Anterior cingulate cortex (tissue), 58 donors: Measurements from ENCODE around the gene C9orf78.

Experiments
- DNase-seq, 58 donors: peaks; one replicate each; lab custom pipeline; 2025; lab: John Stamatoyannopoulos, UW

C9orf78 gene

GRCh38 chr9:129848712-129849441, 13.8 kb upstream of the C9orf78 start:
- no peak for DNase-seq

- no peak for DNase-seq
These were observed 10.3 kb upstream of the C9orf78 start for GRCh38 chr9:129845373-129845772.

GRCh38 chr9:129841071-129841470, 6.0 kb upstream of the C9orf78 start:
- no peak for DNase-seq

- DNase-seq = no peak
These were observed 5.0 kb upstream of the C9orf78 start for GRCh38 chr9:129840034-129840433.

- DNase-seq = no peak
These were observed 4.4 kb upstream of the C9orf78 start for GRCh38 chr9:129839324-129840023.

GRCh38 chr9:129838707-129839259, 3.7 kb upstream of the C9orf78 start:
- no peak for DNase-seq

- peak in 1 of 58 donors; percentile 5 for DNase-seq
These were observed 1.4 kb upstream of the C9orf78 start for GRCh38 chr9:129836311-129837007.

GRCh38 chr9:129835860-129836223, 767 bp upstream of the C9orf78 start:
- DNase-seq = peak in 1 of 58 donors; percentile 29

- peak in 6 of 58 donors; percentile 13 to 62 (median 42) for DNase-seq
These were observed 467 bp downstream of the C9orf78 start for GRCh38 chr9:129834489-129835127.

- no peak for DNase-seq
These were observed 2.1 kb downstream of the C9orf78 start for GRCh38 chr9:129832982-129833381.

GRCh38 chr9:129828969-129829368, 6.1 kb downstream of the C9orf78 start:
- no peak for DNase-seq

GRCh38 chr9:129828051-129828450, 7.0 kb downstream of the C9orf78 start:
- DNase-seq = no peak

- no peak for DNase-seq
These were observed 8.3 kb downstream of the C9orf78 start for GRCh38 chr9:129826759-129827158.

- no peak for DNase-seq
These were observed 8.7 kb downstream of the C9orf78 start for GRCh38 chr9:129826344-129826743.

GRCh38 chr9:129823935-129824601, 11.0 kb downstream of the C9orf78 start, which contains the start of gene TOR1A:
Gene TOR1A (minus strand): TSS chr9:129824136. CDS start chr9:129824085, 51 bp downstream.
- peak; percentile 24 to 96 (median 89) for DNase-seq

- peak in 1 of 58 donors; percentile 45 for DNase-seq
These were observed 11.5 kb downstream of the C9orf78 start for GRCh38 chr9:129823542-129823934.

GRCh38 chr9:129822898-129823541, 12.1 kb downstream of the C9orf78 start:
- DNase-seq = peak in 3 of 58 donors; percentile 9 to 14 (median 13)

- no peak for DNase-seq
These were observed 18.3 kb downstream of the C9orf78 start for GRCh38 chr9:129816501-129817435.
